Measurements from ENCODE around the gene NEURL1B.

DNA sequence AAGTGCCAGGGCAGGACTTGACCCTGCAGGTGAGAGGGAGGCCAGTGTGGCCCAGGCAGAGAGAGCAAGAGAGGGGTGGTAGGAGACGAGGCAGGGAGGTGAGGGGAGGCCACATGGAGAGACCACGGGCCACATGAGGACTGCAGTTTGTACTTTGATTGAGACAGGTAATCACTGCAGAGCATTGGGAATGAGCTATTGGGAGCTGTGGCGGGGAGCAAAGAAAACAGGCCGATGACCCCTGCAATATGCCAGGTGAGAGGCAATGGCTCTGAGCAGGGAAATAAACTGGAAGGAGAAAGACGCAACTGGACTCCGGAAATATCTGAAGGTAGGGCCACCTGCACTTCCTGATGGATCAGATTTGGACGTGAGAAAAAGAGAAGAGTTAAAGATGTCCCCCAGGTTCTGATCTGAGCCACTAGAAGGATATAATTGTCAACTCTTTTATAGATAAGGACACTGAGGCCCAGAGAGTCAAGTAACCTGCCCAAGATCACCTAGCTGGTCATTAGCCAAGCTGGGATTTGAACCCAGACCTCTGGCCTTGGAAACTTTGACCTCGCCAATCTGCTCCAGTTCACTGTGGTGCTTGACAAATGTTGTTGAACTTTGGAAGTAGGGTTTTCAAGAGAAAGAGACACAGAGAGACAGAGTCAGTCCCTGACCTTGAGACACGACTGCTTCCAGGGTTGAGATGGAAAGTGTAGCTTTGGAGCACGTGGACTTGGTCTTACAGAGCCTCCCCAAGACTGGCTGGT lies 87.6 kb downstream of the NEURL1B start:
- TF ChIP-seq, protein P1, sequence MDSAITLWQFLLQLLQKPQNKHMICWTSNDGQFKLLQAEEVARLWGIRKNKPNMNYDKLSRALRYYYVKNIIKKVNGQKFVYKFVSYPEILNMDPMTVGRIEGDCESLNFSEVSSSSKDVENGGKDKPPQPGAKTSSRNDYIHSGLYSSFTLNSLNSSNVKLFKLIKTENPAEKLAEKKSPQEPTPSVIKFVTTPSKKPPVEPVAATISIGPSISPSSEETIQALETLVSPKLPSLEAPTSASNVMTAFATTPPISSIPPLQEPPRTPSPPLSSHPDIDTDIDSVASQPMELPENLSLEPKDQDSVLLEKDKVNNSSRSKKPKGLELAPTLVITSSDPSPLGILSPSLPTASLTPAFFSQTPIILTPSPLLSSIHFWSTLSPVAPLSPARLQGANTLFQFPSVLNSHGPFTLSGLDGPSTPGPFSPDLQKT (IDR thresholded peaks at IDR 0.05; ENCODE audit: borderline replicate concordance, low read depth, low read length): no peak
- TF ChIP-seq ZNF558 (tag by site-specific recombination; IDR thresholded peaks at IDR 0.05): no peak
- no peak for TF ChIP-seq ZFP3 (tag by site-specific recombination; IDR thresholded peaks at IDR 0.05; ENCODE audit: low read depth)
- no peak for TF ChIP-seq ZBTB7A (tag by site-specific recombination; IDR thresholded peaks at IDR 0.05; ENCODE audit: low read depth)
- no peak for TF ChIP-seq CTCF (tag by site-specific recombination; IDR thresholded peaks at IDR 0.05)
- TF ChIP-seq ZNF274 (IDR thresholded peaks at IDR 0.05; ENCODE audit: low read length): no peak
- TF ChIP-seq ZNF274 (tag by site-specific recombination; IDR thresholded peaks at IDR 0.05; ENCODE audit: borderline replicate concordance): no peak
- no peak for TF ChIP-seq ZNF560 (tag by site-specific recombination; IDR thresholded peaks at IDR 0.05; ENCODE audit: borderline replicate concordance)
